Endodermal cell (in vitro differentiated cells): ENCODE measurements around the gene PIK3CD. TPM values are rescaled to one million over a fixed set of nuclear protein-coding genes. Genes with fewer than 3 reads are reported as not detected.

Experiments
- DNase-seq: peaks from one replicate; pipeline ENCODE4 v3.0.0-alpha.2; 2017
- H3K27ac ChIP-seq: 2 replicates; pipeline ENCODE4 v1.5.1; 2013; ENCODE audit warnings: mild to moderate bottlenecking, low read depth, low read length, moderate library complexity
- H3K27me3 ChIP-seq: 2 replicates; pipeline ENCODE4 v1.6.1; 2013; ENCODE audit warnings: mild to moderate bottlenecking, low read length, moderate library complexity; ENCODE audit not compliant: insufficient read depth, control insufficient read depth, poor library complexity, severe bottlenecking
- H3K36me3 ChIP-seq: 2 replicates; pipeline ENCODE4 v1.7.0; 2013; ENCODE audit warnings: mild to moderate bottlenecking, low read length, moderate library complexity; ENCODE audit not compliant: control insufficient read depth, insufficient read depth
- H3K4me1 ChIP-seq: one replicate; pipeline ENCODE4 v1.7.0; 2013; ENCODE audit warnings: low read length; ENCODE audit not compliant: control insufficient read depth, insufficient read depth
- H3K4me3 ChIP-seq: 2 replicates; pipeline ENCODE4 v1.5.1; 2013; ENCODE audit warnings: mild to moderate bottlenecking, low read length, moderate library complexity
- H3K9ac ChIP-seq: 2 replicates; pipeline ENCODE4 v1.6.1; 2013; ENCODE audit warnings: mild to moderate bottlenecking, low read length, moderate library complexity; ENCODE audit not compliant: poor library complexity, severe bottlenecking; ENCODE audit errors: extremely low read depth
- H3K9me3 ChIP-seq: 2 replicates; pipeline ENCODE4 v1.6.1; 2013; ENCODE audit warnings: mild to moderate bottlenecking, low read length, moderate library complexity; ENCODE audit not compliant: control insufficient read depth
- H3K27ac Mint-ChIP-seq: 2 replicates; pipeline ENCODE4 v1.8.0; 2020; ENCODE audit warnings: mixed read lengths
- H3K27me3 Mint-ChIP-seq: 2 replicates; pipeline ENCODE4 v1.8.0; 2021; ENCODE audit warnings: mild to moderate bottlenecking, mixed read lengths; ENCODE audit not compliant: insufficient read depth
- H3K36me3 Mint-ChIP-seq: 2 replicates; pipeline ENCODE4 v1.8.0; 2020; ENCODE audit warnings: low read depth, mixed read lengths
- H3K4me1 Mint-ChIP-seq: 2 replicates; pipeline ENCODE4 v1.8.0; 2020; ENCODE audit warnings: mixed read lengths
- H3K4me3 Mint-ChIP-seq: 2 replicates; pipeline ENCODE4 v1.8.0; 2020; ENCODE audit warnings: mild to moderate bottlenecking, moderate library complexity, mixed read lengths
- H3K9me3 Mint-ChIP-seq: 2 replicates; pipeline ENCODE4 v1.8.0; 2020; ENCODE audit warnings: mild to moderate bottlenecking, mixed read lengths
- CTCF ChIP-seq: fragments of 200-600 bp; sonication (generic); conservative IDR thresholded peaks from 2 replicates; pipeline ENCODE4 v1.5.0; 2021; ENCODE audit warnings: antibody characterized with exemption, mild to moderate bottlenecking
- WGBS, 2 experiments: methylation state at CpG; one replicate each; pipeline versions ENCODE4 v1.1.5 to v1.1.7; 2013; ENCODE audit warnings: missing lambda C conversion rate in 2 of 2, mixed read lengths in 1 of 2; ENCODE audit not compliant: insufficient coverage in 1 of 2, insufficient read length in 1 of 2; 5-methylcytosine and 5-hydroxymethylcytosine counted together
- total RNA-seq, 2 donors: library from RNA; stranded (reverse); fragmentation: NEBNext Ultra II Directional in 1 of 2; extraction: Animal tissue kit (Norgen Biotek cat#: 25700) in 1 of 2; gene quantifications; 2 replicates in 1 of 2; 3 replicates in 1 of 2; pipeline ENCODE4 v1.2.1, GENCODE V29; 2021

PIK3CD gene
- total RNA-seq, 2 donors from 2014 or later = 13.9 to 14.2 TPM

- Mint-ChIP-seq H3K27ac (no peak overlapping the region), H3K4me1 (no peaks in the 10 kb centered on the region), H3K9me3 (no peaks in the 10 kb centered on the region), H3K4me3 (no peak overlapping the region), H3K27me3 (no peaks in the 10 kb centered on the region), H3K36me3 (peaks cover 28% of the 10 kb centered on the region)
- DNase-seq = no peak
- no peak overlapping the region for H3K27ac ChIP-seq
- no peaks in the 10 kb centered on the region for H3K4me1 ChIP-seq
- no peak overlapping the region for H3K4me3 ChIP-seq
- no peak overlapping the region for H3K9ac ChIP-seq
- no peaks in the 10 kb centered on the region for H3K27me3 ChIP-seq
- WGBS, 2 experiments = 60 to 100% methylated on average over 2 of the region's 3 CpGs
- peaks cover 20% of the 10 kb centered on the region for H3K36me3 ChIP-seq
- H3K9me3 ChIP-seq = no peaks in the 10 kb centered on the region
- TF ChIP-seq CTCF = peak; percentile 35
These were observed 117.5 kb downstream of the PIK3CD start for GRCh38 chr1:9768983-9769382.

GRCh38 chr1:9770298-9770697, 118.8 kb downstream of the PIK3CD start:
- 95 to 97% methylated on average over 9 to 10 of the region's 10 CpGs for WGBS, 2 experiments
- Histone ChIP-seq H3K36me3 (peaks cover 20% of the 10 kb centered on the region), H3K9me3 (no peaks in the 10 kb centered on the region), H3K27me3 (no peaks in the 10 kb centered on the region), H3K4me3 (no peak overlapping the region), H3K4me1 (no peaks in the 10 kb centered on the region), H3K27ac (no peak overlapping the region), H3K9ac (no peak overlapping the region)
- TF ChIP-seq CTCF = no peak
- H3K4me3 Mint-ChIP-seq = no peak overlapping the region
- H3K27ac Mint-ChIP-seq = no peak overlapping the region
- H3K27me3 Mint-ChIP-seq = no peaks in the 10 kb centered on the region
- H3K36me3 Mint-ChIP-seq = peaks cover 35% of the 10 kb centered on the region
- H3K4me1 Mint-ChIP-seq = no peaks in the 10 kb centered on the region
- DNase-seq = no peak
- H3K9me3 Mint-ChIP-seq = no peaks in the 10 kb centered on the region

GRCh38 chr1:9774712-9775679, 123.5 kb downstream of the PIK3CD start:
- DNase-seq = no peak
- H3K36me3 Mint-ChIP-seq = peaks cover 39% of the 10 kb centered on the region
- H3K9me3 Mint-ChIP-seq = no peaks in the 10 kb centered on the region

More at GRCh38 chr1:9774712-9775679, 123.5 kb downstream of the PIK3CD start:
- Mint-ChIP-seq H3K27ac (peak overlapping the region; percentile 42), H3K27me3 (no peaks in the 10 kb centered on the region), H3K4me1 (no peaks in the 10 kb centered on the region), H3K4me3 (no peak overlapping the region)
- H3K9me3 ChIP-seq = no peaks in the 10 kb centered on the region
- WGBS, 2 experiments = 92 to 93% methylated on average over 18 to 20 of the region's 20 CpGs
- TF ChIP-seq CTCF = peak; percentile 45
- no peak overlapping the region for H3K9ac ChIP-seq
- H3K27me3 ChIP-seq = no peaks in the 10 kb centered on the region
- H3K36me3 ChIP-seq = peaks cover 24% of the 10 kb centered on the region
- no peak overlapping the region for H3K4me3 ChIP-seq
- no peaks in the 10 kb centered on the region for H3K4me1 ChIP-seq
- no peak overlapping the region for H3K27ac ChIP-seq
